Activated CD4-positive, alpha-beta T cell treated with anti-CD3 and anti-CD28 coated beads, Interleukin-2, amount 10 ng/mL, durations not matched to agents 24 days and 14 days (primary cell): ENCODE measurements around the gene PRCD. TPM values are rescaled to one million over a fixed set of nuclear protein-coding genes. Genes with fewer than 3 reads are reported as not detected.
"Not testable (repeated sequence)": the region's sequence is repeated elsewhere in the genome, so short reads cannot be mapped to it uniquely, and the experiment has no call there.

Experiments used
- DNase-seq: peaks from one replicate; pipeline ENCODE4 v3.0.0; 2022
- H3K27ac Mint-ChIP-seq: one replicate; pipeline ENCODE4 v1.8.0; 2022; ENCODE audit warnings: mild to moderate bottlenecking, mixed read lengths
- H3K27me3 Mint-ChIP-seq: one replicate; pipeline ENCODE4 v1.8.0; 2022; ENCODE audit warnings: mixed read lengths
- H3K36me3 Mint-ChIP-seq: one replicate; pipeline ENCODE4 v1.8.0; 2022; ENCODE audit warnings: low read depth, mild to moderate bottlenecking, mixed read lengths
- H3K4me1 Mint-ChIP-seq: one replicate; pipeline ENCODE4 v1.8.0; 2021; ENCODE audit warnings: mixed read lengths
- H3K4me3 Mint-ChIP-seq: one replicate; pipeline ENCODE4 v1.8.0; 2022; ENCODE audit warnings: mild to moderate bottlenecking, moderate library complexity, mixed read lengths
- H3K9me3 Mint-ChIP-seq: one replicate; pipeline ENCODE4 v1.8.0; 2021; ENCODE audit warnings: mixed read lengths
- intact Hi-C: fragments of 100-400 bp; cut with micrococcal nuclease; formaldehyde crosslinking; loops from one replicate; pipeline ENCODE4 v1.15.1; 2023
- total RNA-seq: library from RNA; stranded (reverse); gene quantifications from 2 replicates; pipeline ENCODE4 v1.2.3, GENCODE V29; 2022

Gene PRCD
- total RNA-seq, 1 donor from 2014 or later: not detected

DNA sequence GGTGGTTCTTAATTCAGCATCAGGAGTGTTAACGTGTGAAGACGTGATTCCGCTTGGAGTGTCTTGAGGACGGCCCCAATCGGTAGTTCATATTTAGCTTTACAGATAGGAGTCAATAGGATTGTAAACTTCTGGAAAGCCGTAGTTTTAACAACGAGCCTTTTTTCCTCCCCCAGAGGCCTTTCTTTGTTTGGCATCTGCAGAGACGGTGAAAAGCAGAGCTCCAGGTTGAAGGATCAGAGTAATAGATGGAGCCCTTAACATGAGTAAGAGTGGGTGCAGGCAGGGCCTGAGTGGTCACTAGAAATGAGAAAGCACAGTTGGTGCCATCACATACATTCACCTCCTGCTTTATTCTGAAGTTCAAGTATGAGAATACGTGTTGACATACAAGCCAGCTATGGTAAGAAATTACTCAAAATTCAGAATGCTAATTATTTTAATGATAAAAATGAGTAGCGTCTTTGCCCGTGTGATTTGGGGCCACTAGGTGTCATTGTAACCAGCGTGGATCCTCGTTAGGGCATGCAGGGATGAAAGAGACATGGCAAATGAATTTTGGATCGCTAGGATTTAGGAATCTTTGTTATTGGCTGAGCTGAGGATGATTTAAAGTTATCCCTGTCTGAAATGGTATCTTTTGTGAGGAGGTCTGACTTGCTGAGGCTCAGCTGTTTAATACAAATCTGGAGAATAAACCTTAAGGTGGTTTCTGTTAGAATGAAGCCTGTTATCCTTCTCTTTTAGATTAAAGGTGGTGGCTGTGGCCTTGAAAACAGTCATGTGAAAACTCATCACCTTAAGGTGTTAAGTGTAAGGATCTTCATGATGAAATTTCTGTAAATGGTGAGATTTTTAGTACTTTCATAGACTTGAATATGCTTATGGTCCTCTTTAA lies 18.6 kb downstream of the PRCD start:
- H3K36me3 Mint-ChIP-seq: peaks cover 52% of the 10 kb centered on the region
- H3K4me3 Mint-ChIP-seq: peak overlapping the region; percentile 98
- DNase-seq: peak; percentile 72
- no peaks in the 10 kb centered on the region for H3K9me3 Mint-ChIP-seq
- peaks cover 52% of the 10 kb centered on the region for H3K4me1 Mint-ChIP-seq
- no peaks in the 10 kb centered on the region for H3K27me3 Mint-ChIP-seq
- intact Hi-C loops: loop anchor here (1.0 to 5.0 kb wide), 2 partner anchors 66 to 179 kb away; partner anchors contain the start of genes MFSD11 and SRSF2
- peak overlapping the region; percentile 97 for H3K27ac Mint-ChIP-seq

- not testable (repeated sequence) for H3K9me3 Mint-ChIP-seq, H3K27ac Mint-ChIP-seq, H3K27me3 Mint-ChIP-seq, DNase-seq
- H3K4me1 Mint-ChIP-seq: peaks cover 52% of the 10 kb centered on the region
- H3K4me3 Mint-ChIP-seq: peak overlapping the region; percentile 98
- H3K36me3 Mint-ChIP-seq: peaks cover 55% of the 10 kb centered on the region
- intact Hi-C loops: loop anchor here (5.0 kb wide), 1 partner anchor 178 kb away; the partner anchor contains the start of genes MFSD11 and SRSF2
Measured at GRCh38 chr17:76559460-76559859, 19.6 kb downstream of the PRCD start.

DNA sequence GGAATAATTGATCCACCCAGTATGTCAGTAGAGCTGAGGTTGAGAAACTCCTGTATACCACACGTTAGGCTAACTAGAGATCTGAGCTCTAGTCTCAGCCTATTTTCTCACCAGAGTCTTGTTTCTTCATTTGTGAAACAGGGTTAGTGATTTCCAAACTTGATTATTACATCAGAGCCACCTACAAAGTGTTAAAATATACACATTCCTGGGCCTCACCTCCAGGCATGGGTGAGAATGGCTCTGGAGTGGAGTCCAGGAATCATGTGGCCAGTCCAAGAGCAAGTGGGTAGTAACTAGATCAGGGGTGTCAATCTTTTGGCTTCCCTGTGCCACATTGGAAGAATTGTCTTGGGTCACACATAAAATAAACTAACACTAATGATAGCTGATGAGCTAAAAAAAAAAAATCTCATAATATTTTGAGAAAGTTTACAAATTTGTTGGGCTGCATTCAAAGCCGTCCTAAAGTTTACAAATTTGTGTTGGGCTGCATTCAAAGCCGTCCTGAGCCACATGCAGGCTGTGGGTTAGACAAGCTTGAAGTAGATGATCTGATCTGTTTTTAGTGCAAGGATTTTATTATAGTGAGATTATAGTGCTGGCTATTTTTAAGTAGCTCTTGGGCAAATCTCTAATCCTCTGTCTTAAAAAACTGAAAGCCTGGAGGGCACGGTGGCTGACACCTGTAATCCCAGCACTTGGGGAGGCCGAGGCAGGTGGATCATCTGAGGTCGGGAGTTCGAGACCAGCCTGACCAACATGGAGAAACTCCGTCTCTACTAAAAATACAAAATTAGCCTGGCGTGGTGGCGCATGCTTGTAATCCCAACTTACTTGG lies 20.4 kb downstream of the PRCD start:
- DNase-seq: no peak
- no peaks in the 10 kb centered on the region for H3K9me3 Mint-ChIP-seq
- peak overlapping the region; percentile 39 for H3K27ac Mint-ChIP-seq
- H3K36me3 Mint-ChIP-seq: peaks cover 62% of the 10 kb centered on the region
- intact Hi-C loops: no loop called here
- no peaks in the 10 kb centered on the region for H3K27me3 Mint-ChIP-seq
- peaks cover 48% of the 10 kb centered on the region for H3K4me1 Mint-ChIP-seq
- H3K4me3 Mint-ChIP-seq: peak overlapping the region; percentile 98

- peak overlapping the region; percentile 98 for H3K4me3 Mint-ChIP-seq
- peaks cover 51% of the 10 kb centered on the region for H3K4me1 Mint-ChIP-seq
- H3K27me3 Mint-ChIP-seq: no peaks in the 10 kb centered on the region
- no peaks in the 10 kb centered on the region for H3K9me3 Mint-ChIP-seq
- intact Hi-C loops: no loop called here
- H3K36me3 Mint-ChIP-seq: peaks cover 67% of the 10 kb centered on the region
- no peak for DNase-seq
- H3K27ac Mint-ChIP-seq: no peak overlapping the region
Measured at GRCh38 chr17:76560877-76561221, 21.0 kb downstream of the PRCD start.

- H3K4me1 Mint-ChIP-seq: peaks cover 55% of the 10 kb centered on the region
- H3K4me3 Mint-ChIP-seq: peak overlapping the region; percentile 98
- H3K27ac Mint-ChIP-seq: no peak overlapping the region
- no peaks in the 10 kb centered on the region for H3K9me3 Mint-ChIP-seq
- H3K36me3 Mint-ChIP-seq: peaks cover 72% of the 10 kb centered on the region
- H3K27me3 Mint-ChIP-seq: no peaks in the 10 kb centered on the region
- DNase-seq: no peak
- intact Hi-C loops: no loop called here
Measured at GRCh38 chr17:76561332-76561731, 21.5 kb downstream of the PRCD start.

- peak overlapping the region; percentile 32 for H3K4me3 Mint-ChIP-seq
- H3K4me1 Mint-ChIP-seq: peaks cover 52% of the 10 kb centered on the region
- H3K36me3 Mint-ChIP-seq: peaks cover 77% of the 10 kb centered on the region
- H3K9me3 Mint-ChIP-seq: no peaks in the 10 kb centered on the region
- intact Hi-C loops: no loop called here
- no peak for DNase-seq
- H3K27me3 Mint-ChIP-seq: no peaks in the 10 kb centered on the region
- no peak overlapping the region for H3K27ac Mint-ChIP-seq
Measured at GRCh38 chr17:76561799-76562268, 22.0 kb downstream of the PRCD start.

DNA sequence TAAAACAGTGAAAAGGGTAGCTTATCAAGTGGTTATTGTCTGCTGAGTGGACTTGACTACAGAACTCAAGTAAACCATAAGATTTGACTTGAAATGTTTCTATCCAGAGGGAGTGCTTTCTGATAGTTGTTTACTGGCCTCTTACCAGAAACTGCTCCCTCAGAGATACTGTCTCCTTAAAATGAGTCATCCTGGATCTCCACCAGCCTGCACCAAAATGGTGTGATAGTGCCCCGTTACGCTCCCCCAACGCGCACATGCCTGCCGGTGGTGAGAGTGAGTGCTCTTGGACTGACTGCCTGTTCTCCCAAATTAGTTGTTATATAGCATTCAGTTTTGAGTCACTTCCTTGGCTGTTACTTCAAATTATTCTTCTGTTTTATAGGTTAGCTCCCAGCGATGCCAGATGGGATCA lies 22.9 kb downstream of the PRCD start:
- no peaks in the 10 kb centered on the region for H3K27me3 Mint-ChIP-seq
- H3K9me3 Mint-ChIP-seq: no peaks in the 10 kb centered on the region
- no peak for DNase-seq
- intact Hi-C loops: no loop called here
- peak overlapping the region; percentile 14 for H3K27ac Mint-ChIP-seq
- peaks cover 53% of the 10 kb centered on the region for H3K4me1 Mint-ChIP-seq
- H3K4me3 Mint-ChIP-seq: peak overlapping the region; percentile 35
- H3K36me3 Mint-ChIP-seq: peaks cover 77% of the 10 kb centered on the region

DNA sequence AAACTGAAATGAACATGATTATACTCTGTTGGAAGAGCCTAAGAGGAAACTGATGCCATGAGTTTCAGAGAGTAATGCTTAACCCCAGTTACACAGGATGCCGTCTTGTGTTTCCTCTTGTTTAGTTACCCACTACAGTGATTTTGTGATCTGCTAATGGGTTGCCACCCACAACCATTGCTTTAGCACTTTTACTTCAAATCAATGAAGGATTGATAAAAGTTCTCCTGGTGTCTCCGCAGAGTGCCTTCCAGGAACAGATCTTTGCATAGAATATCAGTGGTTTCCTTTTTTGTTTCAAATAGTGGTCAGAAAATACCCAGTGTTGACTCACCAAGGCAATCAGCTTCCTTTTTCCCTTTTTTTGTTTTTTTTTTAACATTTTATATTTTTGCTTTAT lies 23.5 kb downstream of the PRCD start:
- peaks cover 58% of the 10 kb centered on the region for H3K4me1 Mint-ChIP-seq
- H3K27me3 Mint-ChIP-seq, H3K27ac Mint-ChIP-seq, H3K9me3 Mint-ChIP-seq, intact Hi-C loops, H3K4me3 Mint-ChIP-seq, DNase-seq: not testable (repeated sequence)
- H3K36me3 Mint-ChIP-seq: peaks cover 74% of the 10 kb centered on the region

DNA sequence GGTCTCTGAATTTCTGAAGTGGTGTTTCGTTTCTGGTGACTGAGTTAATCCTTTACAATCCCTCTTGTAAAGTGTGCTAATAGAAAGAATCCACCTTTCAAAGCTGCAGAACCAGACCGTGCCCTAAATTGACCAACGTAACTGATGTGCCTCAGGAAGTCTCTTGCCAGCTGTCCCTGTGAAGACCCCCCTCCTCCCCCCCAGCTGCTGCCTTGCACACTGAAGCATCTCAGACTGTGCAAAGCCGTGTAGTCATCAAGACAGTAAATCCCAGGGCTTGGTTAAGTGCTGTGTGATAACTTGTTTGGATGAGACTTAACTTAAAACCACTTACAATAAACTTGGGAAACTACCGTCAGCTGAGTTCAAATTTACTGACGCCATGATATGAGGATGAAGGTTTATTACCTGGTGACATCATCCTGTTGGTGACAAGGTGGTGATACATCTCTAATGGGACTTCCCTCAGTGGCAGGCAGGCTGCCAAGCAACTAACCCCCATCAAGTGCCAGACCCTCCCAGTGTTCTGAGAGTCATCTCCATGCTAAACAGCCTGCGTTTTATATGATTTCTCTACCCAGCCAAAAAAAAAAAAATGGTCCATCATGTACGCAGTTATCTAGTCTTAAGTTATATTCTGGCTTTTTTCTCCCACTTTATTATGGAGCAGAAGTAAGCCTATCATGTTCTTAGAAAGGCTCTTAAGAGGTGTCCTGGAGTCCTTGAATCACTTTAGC lies 25.3 kb downstream of the PRCD start:
- Mint-ChIP-seq H3K4me1 (peaks cover 46% of the 10 kb centered on the region), H3K36me3 (peaks cover 60% of the 10 kb centered on the region)
- H3K27me3 Mint-ChIP-seq, H3K4me3 Mint-ChIP-seq, intact Hi-C loops, H3K27ac Mint-ChIP-seq, H3K9me3 Mint-ChIP-seq, DNase-seq: not testable (repeated sequence)

- H3K27me3 Mint-ChIP-seq: peaks cover 5% of the 10 kb centered on the region
- H3K4me1 Mint-ChIP-seq: peaks cover 38% of the 10 kb centered on the region
- no peak overlapping the region for H3K4me3 Mint-ChIP-seq
- no peak for DNase-seq
- intact Hi-C loops: no loop called here
- no peaks in the 10 kb centered on the region for H3K9me3 Mint-ChIP-seq
- no peak overlapping the region for H3K27ac Mint-ChIP-seq
- peaks cover 52% of the 10 kb centered on the region for H3K36me3 Mint-ChIP-seq
Measured at GRCh38 chr17:76565728-76566612, 26.1 kb downstream of the PRCD start.

DNA sequence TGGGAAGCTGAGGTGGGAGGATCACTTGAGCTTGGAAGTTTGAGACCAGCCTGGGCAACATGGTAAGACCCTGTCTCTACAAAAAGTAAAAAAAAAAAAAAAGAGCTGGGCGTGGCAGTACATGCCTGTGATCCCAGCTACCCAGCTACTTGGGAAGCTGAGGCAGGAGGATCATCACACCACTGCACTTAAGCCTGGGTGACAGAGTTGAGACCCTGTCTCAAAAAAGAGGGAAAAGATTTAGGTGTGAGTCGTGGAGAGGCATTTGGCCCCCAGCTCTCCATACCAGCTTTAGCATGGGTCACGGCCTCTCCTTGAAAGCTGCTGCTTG lies 26.7 kb downstream of the PRCD start:
- H3K27ac Mint-ChIP-seq: no peak overlapping the region
- H3K4me3 Mint-ChIP-seq: no peak overlapping the region
- intact Hi-C loops: no loop called here
- H3K4me1 Mint-ChIP-seq: peaks cover 36% of the 10 kb centered on the region
- H3K36me3 Mint-ChIP-seq: peaks cover 47% of the 10 kb centered on the region
- peaks cover 5% of the 10 kb centered on the region for H3K27me3 Mint-ChIP-seq
- H3K9me3 Mint-ChIP-seq: no peaks in the 10 kb centered on the region
- DNase-seq: no peak

- intact Hi-C loops: no loop called here
- Mint-ChIP-seq H3K36me3 (peaks cover 42% of the 10 kb centered on the region), H3K27ac (peak overlapping the region; percentile 66), H3K9me3 (no peaks in the 10 kb centered on the region), H3K4me3 (no peak overlapping the region), H3K27me3 (peaks cover 5% of the 10 kb centered on the region), H3K4me1 (peaks cover 32% of the 10 kb centered on the region)
- no peak for DNase-seq
Measured at GRCh38 chr17:76566988-76567431, 27.2 kb downstream of the PRCD start.
